Measurements from ENCODE around the gene SPPL3.

Gene SPPL3

GRCh38 chr12:120763250-120763649, 140.9 kb downstream of the SPPL3 start:
- no peaks in the 10 kb centered on the region for H4K20me1 ChIP-seq (ENCODE audit: control insufficient read depth, insufficient read depth, low read depth, low read length)

GRCh38 chr12:120762086-120762485, 142.1 kb downstream of the SPPL3 start:
- TF ChIP-seq, protein P1, sequence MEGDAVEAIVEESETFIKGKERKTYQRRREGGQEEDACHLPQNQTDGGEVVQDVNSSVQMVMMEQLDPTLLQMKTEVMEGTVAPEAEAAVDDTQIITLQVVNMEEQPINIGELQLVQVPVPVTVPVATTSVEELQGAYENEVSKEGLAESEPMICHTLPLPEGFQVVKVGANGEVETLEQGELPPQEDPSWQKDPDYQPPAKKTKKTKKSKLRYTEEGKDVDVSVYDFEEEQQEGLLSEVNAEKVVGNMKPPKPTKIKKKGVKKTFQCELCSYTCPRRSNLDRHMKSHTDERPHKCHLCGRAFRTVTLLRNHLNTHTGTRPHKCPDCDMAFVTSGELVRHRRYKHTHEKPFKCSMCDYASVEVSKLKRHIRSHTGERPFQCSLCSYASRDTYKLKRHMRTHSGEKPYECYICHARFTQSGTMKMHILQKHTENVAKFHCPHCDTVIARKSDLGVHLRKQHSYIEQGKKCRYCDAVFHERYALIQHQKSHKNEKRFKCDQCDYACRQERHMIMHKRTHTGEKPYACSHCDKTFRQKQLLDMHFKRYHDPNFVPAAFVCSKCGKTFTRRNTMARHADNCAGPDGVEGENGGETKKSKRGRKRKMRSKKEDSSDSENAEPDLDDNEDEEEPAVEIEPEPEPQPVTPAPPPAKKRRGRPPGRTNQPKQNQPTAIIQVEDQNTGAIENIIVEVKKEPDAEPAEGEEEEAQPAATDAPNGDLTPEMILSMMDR (IDR thresholded peaks at IDR 0.05; ENCODE audit: low read depth, low read length, poor library complexity, severe bottlenecking), result no peak
- TF ChIP-seq EZH2phosphoT487 (IDR thresholded peaks at IDR 0.05; ENCODE audit: borderline replicate concordance, low read length), result no peak
- peaks cover 2% of the 10 kb centered on the region; the same call in 1 of the 2 replicates for H3K79me2 ChIP-seq (ENCODE audit: control insufficient read depth, low read length)
- no peaks in the 10 kb centered on the region for H3K9me3 ChIP-seq (ENCODE audit: control insufficient read depth, insufficient read depth, low read length)
- H4K20me1 ChIP-seq (ENCODE audit: control insufficient read depth, insufficient read depth, low read depth, low read length), result no peaks in the 10 kb centered on the region
- H3K4me3 ChIP-seq (ENCODE audit: low read length), result no peak overlapping the region
- no peaks in the 10 kb centered on the region for H3K27me3 ChIP-seq (ENCODE audit: control insufficient read depth, low read length)
- H3K9me2 ChIP-seq (replicated peaks; ENCODE audit: control insufficient read depth, low read length), result no peaks in the 10 kb centered on the region
- peaks cover 26% of the 10 kb centered on the region for H3K4me1 ChIP-seq (ENCODE audit: control insufficient read depth, low read length)
- no peak overlapping the region for H3K4me2 ChIP-seq (ENCODE audit: low read length)
- H3K27ac ChIP-seq (ENCODE audit: low read depth, low read length), result no peak overlapping the region
- H3K36me3 ChIP-seq (ENCODE audit: control insufficient read depth, low read length), result peaks cover 34% of the 10 kb centered on the region
- peaks cover 4% of the 10 kb centered on the region; the same call in 1 of the 2 replicates for H3F3A ChIP-seq (ENCODE audit: control insufficient read depth, insufficient read depth)

More at GRCh38 chr12:120763250-120763649, 140.9 kb downstream of the SPPL3 start:
- Histone ChIP-seq H3K4me3 (ENCODE audit: low read length) (no peak overlapping the region), H3F3A (ENCODE audit: control insufficient read depth, insufficient read depth) (peaks cover 9% of the 10 kb centered on the region), H3K27me3 (ENCODE audit: control insufficient read depth, low read length) (no peaks in the 10 kb centered on the region), H3K79me2 (ENCODE audit: control insufficient read depth, low read length) (peaks cover 2% of the 10 kb centered on the region; the same call in 1 of the 2 replicates), H3K36me3 (ENCODE audit: control insufficient read depth, low read length) (peaks cover 41% of the 10 kb centered on the region), H3K27ac (ENCODE audit: low read depth, low read length) (no peak overlapping the region), H3K9me3 (ENCODE audit: control insufficient read depth, insufficient read depth, low read length) (no peaks in the 10 kb centered on the region), H3K4me1 (ENCODE audit: control insufficient read depth, low read length) (peaks cover 38% of the 10 kb centered on the region), H3K9me2 (replicated peaks; ENCODE audit: control insufficient read depth, low read length) (no peaks in the 10 kb centered on the region), H3K4me2 (ENCODE audit: low read length) (no peak overlapping the region)
- TF ChIP-seq, protein P1 (IDR thresholded peaks at IDR 0.05; ENCODE audit: low read depth, low read length, poor library complexity, severe bottlenecking), result no peak
- TF ChIP-seq EZH2phosphoT487 (IDR thresholded peaks at IDR 0.05; ENCODE audit: borderline replicate concordance, low read length), result no peak

DNA sequence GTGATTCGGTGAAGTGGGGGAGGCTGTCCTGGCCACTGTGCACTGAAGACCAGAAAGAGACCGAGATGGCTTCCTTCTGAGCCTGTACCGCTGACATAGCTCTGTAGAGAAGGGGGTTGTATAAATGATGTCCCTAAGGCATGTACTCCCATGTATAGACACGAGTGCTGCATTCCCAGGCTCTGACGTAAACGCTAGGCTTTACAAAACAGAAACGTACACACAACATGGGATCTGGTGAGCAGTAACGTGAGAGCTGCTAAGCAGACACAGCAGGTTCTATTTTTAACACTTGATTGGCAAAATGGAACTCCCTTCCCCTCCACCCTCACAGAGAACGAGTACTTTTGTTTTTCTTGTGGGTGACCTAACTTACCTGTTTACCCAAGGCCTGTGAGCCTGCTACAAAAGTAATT, 142.6 kb downstream of the SPPL3 start:
- Histone ChIP-seq H3K9me2 (replicated peaks; ENCODE audit: control insufficient read depth, low read length) (no peaks in the 10 kb centered on the region), H3K4me3 (ENCODE audit: low read length) (no peak overlapping the region), H3K27me3 (ENCODE audit: control insufficient read depth, low read length) (no peaks in the 10 kb centered on the region), H3K79me2 (ENCODE audit: control insufficient read depth, low read length) (no peaks in the 10 kb centered on the region; the same call in 1 of the 2 replicates), H3K27ac (ENCODE audit: low read depth, low read length) (no peak overlapping the region), H3K9me3 (ENCODE audit: control insufficient read depth, insufficient read depth, low read length) (no peaks in the 10 kb centered on the region), H4K20me1 (ENCODE audit: control insufficient read depth, insufficient read depth, low read depth, low read length) (no peaks in the 10 kb centered on the region), H3F3A (ENCODE audit: control insufficient read depth, insufficient read depth) (peaks cover 4% of the 10 kb centered on the region; the same call in 1 of the 2 replicates), H3K4me1 (ENCODE audit: control insufficient read depth, low read length) (peaks cover 21% of the 10 kb centered on the region), H3K4me2 (ENCODE audit: low read length) (no peak overlapping the region), H3K36me3 (ENCODE audit: control insufficient read depth, low read length) (peaks cover 28% of the 10 kb centered on the region)
- TF ChIP-seq EZH2phosphoT487 (IDR thresholded peaks at IDR 0.05; ENCODE audit: borderline replicate concordance, low read length), result no peak
- TF ChIP-seq, protein P1 (IDR thresholded peaks at IDR 0.05; ENCODE audit: low read depth, low read length, poor library complexity, severe bottlenecking), result no peak
